ENCODE measurements around the gene LTV1. TPM values are rescaled to one million over a fixed set of nuclear protein-coding genes. Genes with fewer than 3 reads are reported as not detected.

Gene LTV1
- total RNA-seq, 2 experiments from 2014 or later = 30.9 to 31.6 TPM

DNA sequence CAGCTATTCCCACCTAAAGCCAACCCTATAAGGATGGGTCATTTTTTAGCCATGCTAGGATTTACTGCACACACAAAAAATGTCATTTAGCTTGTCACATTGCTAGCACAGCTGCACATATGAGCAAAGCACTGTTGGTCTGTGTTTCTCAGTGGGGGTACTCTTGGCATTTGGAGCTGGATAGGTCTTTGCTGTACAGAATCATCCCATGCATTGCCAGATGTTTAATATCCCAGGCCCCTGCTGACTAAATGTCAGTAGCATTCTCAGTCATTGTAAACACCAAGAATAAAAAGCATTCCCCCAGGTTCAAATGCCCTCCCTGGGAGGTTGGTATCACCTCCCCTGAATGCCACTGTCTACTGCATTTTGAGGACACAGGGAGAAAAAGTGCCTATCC, 14.6 kb upstream of the LTV1 start:
- Mint-ChIP-seq H3K9me3 (no peaks in the 10 kb centered on the region), H3K27ac (no peak overlapping the region), H3K36me3 (ENCODE audit: low read depth) (no peaks in the 10 kb centered on the region), H3K4me3 (no peak overlapping the region), H3K27me3 (no peaks in the 10 kb centered on the region), H3K4me1 (ENCODE audit: low read depth) (no peaks in the 10 kb centered on the region)
- ChIA-PET CTCF (interaction anchor here (0.8 kb wide), 1 partner anchor 10 kb away, joined by 3 read pairs; no protein-coding TSS in a partner anchor), POLR2A (interaction anchor here (1.3 kb wide), 1 partner anchor 15 kb away, joined by 6 read pairs; the partner anchor contains the start of gene LTV1)
- ATAC-seq = no peak
- no peak for DNase-seq
- TF ChIP-seq, protein P1, sequence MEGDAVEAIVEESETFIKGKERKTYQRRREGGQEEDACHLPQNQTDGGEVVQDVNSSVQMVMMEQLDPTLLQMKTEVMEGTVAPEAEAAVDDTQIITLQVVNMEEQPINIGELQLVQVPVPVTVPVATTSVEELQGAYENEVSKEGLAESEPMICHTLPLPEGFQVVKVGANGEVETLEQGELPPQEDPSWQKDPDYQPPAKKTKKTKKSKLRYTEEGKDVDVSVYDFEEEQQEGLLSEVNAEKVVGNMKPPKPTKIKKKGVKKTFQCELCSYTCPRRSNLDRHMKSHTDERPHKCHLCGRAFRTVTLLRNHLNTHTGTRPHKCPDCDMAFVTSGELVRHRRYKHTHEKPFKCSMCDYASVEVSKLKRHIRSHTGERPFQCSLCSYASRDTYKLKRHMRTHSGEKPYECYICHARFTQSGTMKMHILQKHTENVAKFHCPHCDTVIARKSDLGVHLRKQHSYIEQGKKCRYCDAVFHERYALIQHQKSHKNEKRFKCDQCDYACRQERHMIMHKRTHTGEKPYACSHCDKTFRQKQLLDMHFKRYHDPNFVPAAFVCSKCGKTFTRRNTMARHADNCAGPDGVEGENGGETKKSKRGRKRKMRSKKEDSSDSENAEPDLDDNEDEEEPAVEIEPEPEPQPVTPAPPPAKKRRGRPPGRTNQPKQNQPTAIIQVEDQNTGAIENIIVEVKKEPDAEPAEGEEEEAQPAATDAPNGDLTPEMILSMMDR (IDR thresholded peaks at IDR 0.05) = no peak
- intact Hi-C loops (cut with micrococcal nuclease) = no loop called here

DNA sequence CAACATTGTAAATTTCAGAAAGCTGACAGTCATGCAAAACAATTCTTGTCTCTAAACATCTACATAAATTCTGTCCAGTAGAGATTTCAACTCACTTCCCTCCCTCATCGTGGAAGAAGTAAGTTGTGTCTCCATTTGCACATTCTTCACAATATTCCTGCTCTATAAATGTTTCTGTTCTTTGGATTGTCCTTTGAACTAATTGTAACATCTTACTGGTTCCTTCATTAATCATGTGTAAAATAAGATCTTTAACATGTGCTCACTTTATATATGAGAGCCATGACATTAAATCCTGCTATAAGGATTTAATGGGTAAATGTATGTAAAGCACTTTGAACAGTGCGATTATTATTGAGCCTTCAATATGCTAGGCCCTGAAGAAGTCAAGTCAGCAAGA, 7.0 kb upstream of the LTV1 start:
- no peaks in the 10 kb centered on the region for H3K9me3 Mint-ChIP-seq
- DNase-seq (no peak), ATAC-seq (no peak)
- no peaks in the 10 kb centered on the region for H3K4me1 Mint-ChIP-seq (ENCODE audit: low read depth)
- POLR2A ChIA-PET = interaction anchor here (1.2 kb wide), 1 partner anchor 11 kb away, joined by 3 read pairs; no protein-coding TSS in a partner anchor
- H3K27ac Mint-ChIP-seq = no peak overlapping the region
- intact Hi-C loops (cut with micrococcal nuclease) = no loop called here
- CTCF ChIA-PET = interaction anchor here (0.9 kb wide), 1 partner anchor 261 kb away, joined by 4 read pairs; no protein-coding TSS in a partner anchor
- no peak overlapping the region for H3K4me3 Mint-ChIP-seq
- H3K36me3 Mint-ChIP-seq (ENCODE audit: low read depth) = no peaks in the 10 kb centered on the region
- TF ChIP-seq, protein P1 (IDR thresholded peaks at IDR 0.05) = no peak
- no peaks in the 10 kb centered on the region for H3K27me3 Mint-ChIP-seq

DNA sequence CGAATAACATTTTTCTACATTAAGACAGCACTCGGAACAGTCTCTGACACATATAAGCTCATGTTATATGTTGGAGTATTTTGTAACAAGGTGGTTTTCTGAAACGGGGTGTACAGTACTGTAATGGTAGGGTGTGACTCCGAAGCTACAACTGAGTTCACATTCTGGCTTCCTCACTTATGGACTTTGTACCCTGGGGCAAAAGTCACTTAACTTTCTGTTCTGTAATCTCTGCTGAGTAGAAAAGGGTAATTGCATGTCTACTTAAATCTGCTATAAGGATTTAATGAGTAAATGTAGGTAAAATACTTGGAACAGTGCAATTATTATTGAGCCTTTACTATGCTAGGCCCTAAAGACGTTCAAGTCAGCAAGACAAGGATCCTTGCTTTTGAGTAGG, 4.7 kb upstream of the LTV1 start:
- no peak for ATAC-seq
- intact Hi-C loops (cut with micrococcal nuclease) = no loop called here
- H3K4me3 Mint-ChIP-seq = no peak overlapping the region

DNA sequence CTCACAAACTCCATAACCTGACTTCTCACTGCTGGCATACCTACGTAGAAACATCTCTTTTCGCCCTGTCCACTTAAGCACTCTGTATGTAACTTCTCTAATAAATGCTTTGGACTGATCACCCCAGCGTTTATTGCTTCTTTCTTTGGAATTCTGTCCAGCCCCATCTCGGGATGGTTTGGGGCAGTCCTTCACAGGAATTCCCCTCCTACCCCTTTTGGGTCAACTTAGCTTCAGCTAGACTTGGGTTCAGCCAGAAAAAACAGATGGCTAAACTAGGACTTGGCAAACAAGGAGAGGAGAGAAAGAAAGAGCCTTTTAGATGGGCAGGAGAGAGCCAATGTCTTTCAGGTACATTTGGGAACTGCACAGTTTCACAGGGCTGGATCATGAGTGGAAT, 3.9 kb upstream of the LTV1 start:
- TF ChIP-seq, protein P1 (IDR thresholded peaks at IDR 0.05) = no peak
- ChIA-PET POLR2A (no interaction called here), CTCF (no interaction called here)
- Mint-ChIP-seq H3K4me3 (no peak overlapping the region), H3K4me1 (ENCODE audit: low read depth) (peaks cover 8% of the 10 kb centered on the region), H3K36me3 (ENCODE audit: low read depth) (peaks cover 7% of the 10 kb centered on the region), H3K27ac (no peak overlapping the region), H3K27me3 (no peaks in the 10 kb centered on the region), H3K9me3 (no peaks in the 10 kb centered on the region)
- intact Hi-C loops (cut with micrococcal nuclease) = no loop called here
- ATAC-seq = no peak
- no peak for DNase-seq

More for the DNA sequence above, 4.7 kb upstream of the LTV1 start:
- Mint-ChIP-seq H3K9me3 (no peaks in the 10 kb centered on the region), H3K27ac (no peak overlapping the region), H3K36me3 (ENCODE audit: low read depth) (no peaks in the 10 kb centered on the region), H3K4me1 (ENCODE audit: low read depth) (peaks cover 4% of the 10 kb centered on the region), H3K27me3 (no peaks in the 10 kb centered on the region)
- TF ChIP-seq, protein P1 (IDR thresholded peaks at IDR 0.05) = no peak
- DNase-seq = no peak
- ChIA-PET CTCF (no interaction called here), POLR2A (no interaction called here)

DNA sequence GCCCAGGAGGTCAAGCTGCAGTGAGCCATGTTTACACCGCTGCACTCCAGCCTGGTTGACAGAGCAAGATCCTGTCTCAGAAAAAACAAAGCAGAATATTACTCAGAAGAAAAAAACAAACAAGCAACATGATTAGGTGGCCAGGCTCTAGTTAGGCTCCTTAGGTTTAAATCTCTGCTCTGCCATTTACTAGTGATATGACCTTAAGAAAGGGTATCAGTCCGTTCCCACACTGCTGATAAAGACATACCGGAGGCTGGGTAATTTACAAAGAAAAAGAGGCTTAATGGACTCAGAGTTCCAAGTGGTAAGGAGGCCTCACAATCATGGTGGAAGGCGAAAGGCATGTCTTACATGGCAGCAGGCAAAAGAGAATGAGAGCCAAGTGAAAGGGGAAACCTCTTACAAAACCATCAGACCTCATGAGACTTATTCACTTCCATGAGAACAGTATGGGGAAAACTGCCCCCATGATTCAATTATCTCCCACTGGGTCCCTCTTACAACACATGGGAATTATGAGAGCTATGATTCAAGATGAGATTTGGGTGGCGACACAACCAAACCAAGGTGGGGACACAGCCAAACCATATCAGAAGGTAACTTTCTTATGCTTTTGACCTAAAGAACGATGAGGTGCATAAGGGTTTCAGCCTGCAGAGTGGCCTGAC, 2.4 kb upstream of the LTV1 start:
- TF ChIP-seq, protein P1 (IDR thresholded peaks at IDR 0.05) = no peak
- ChIA-PET POLR2A (no interaction called here), CTCF (no interaction called here)
- ATAC-seq = no peak
- Mint-ChIP-seq H3K27me3 (no peaks in the 10 kb centered on the region), H3K9me3 (no peaks in the 10 kb centered on the region), H3K27ac (no peak overlapping the region), H3K4me3 (no peak overlapping the region), H3K36me3 (ENCODE audit: low read depth) (peaks cover 19% of the 10 kb centered on the region), H3K4me1 (ENCODE audit: low read depth) (peaks cover 13% of the 10 kb centered on the region)
- no peak for DNase-seq
- intact Hi-C loops (cut with micrococcal nuclease) = loop anchor here (10.0 kb wide), 1 partner anchor 266 kb away; no protein-coding TSS in a partner anchor
